ENCODE results near the gene ZNF213.

ZNF213 gene

GRCh38 chr16:3101841-3102470 lies 32.9 kb upstream of the ZNF213 start:
- DNase-seq = no peak

- DNase-seq = peak; percentile 90
Measured at GRCh38 chr16:3106205-3106928, 28.5 kb upstream of the ZNF213 start.

- peak; percentile 83 for DNase-seq
Measured at GRCh38 chr16:3112058-3112880, 22.6 kb upstream of the ZNF213 start, which contains the start of gene ZNF205. Gene ZNF205 (plus strand): TSS chr16:3112586. CDS start chr16:3113431, 845 bp downstream.

GRCh38 chr16:3112881-3113574 lies 21.8 kb upstream of the ZNF213 start:
- no peak for DNase-seq

- DNase-seq = no peak
Measured at GRCh38 chr16:3113765-3114479, 20.9 kb upstream of the ZNF213 start.

GRCh38 chr16:3115003-3115402 lies 19.8 kb upstream of the ZNF213 start:
- no peak for DNase-seq

- DNase-seq = no peak
Measured at GRCh38 chr16:3115561-3115960, 19.3 kb upstream of the ZNF213 start.

- DNase-seq = no peak
Measured at GRCh38 chr16:3118204-3118790, 16.5 kb upstream of the ZNF213 start.

- DNase-seq = no peak
Measured at GRCh38 chr16:3118846-3119245, 16.0 kb upstream of the ZNF213 start.

- DNase-seq = no peak
Measured at GRCh38 chr16:3119286-3119685, 15.5 kb upstream of the ZNF213 start.

GRCh38 chr16:3119701-3120408 lies 15.0 kb upstream of the ZNF213 start:
- no peak for DNase-seq

- no peak for DNase-seq
Measured at GRCh38 chr16:3120435-3120834, 14.4 kb upstream of the ZNF213 start.

- peak; percentile 20 for DNase-seq
Measured at GRCh38 chr16:3121851-3122467, 12.9 kb upstream of the ZNF213 start.

- DNase-seq = no peak
Measured at GRCh38 chr16:3122926-3123570, 11.8 kb upstream of the ZNF213 start.

- peak; percentile 94 for DNase-seq
Measured at GRCh38 chr16:3123986-3124886, 10.6 kb upstream of the ZNF213 start.

GRCh38 chr16:3127745-3128144 lies 7.1 kb upstream of the ZNF213 start:
- no peak for DNase-seq

- peak; percentile 52 for DNase-seq
Measured at GRCh38 chr16:3129137-3130131, 5.4 kb upstream of the ZNF213 start.

All from NCI-H1092 treated with DMSO at 0.1 percent for 48 hours (cell line).